Liver (tissue), 3 donors: ENCODE results near the gene GARNL3.

Experiments used
- ATF3 ChIP-seq: IDR thresholded peaks from 2 replicates; pipeline ENCODE4 v1.6.1; 2016; ENCODE audit warnings: antibody characterized with exemption
- CTCF ChIP-seq: fragments of 150-350 bp; IDR thresholded peaks from 2 replicates; pipeline ENCODE4 v1.5.1; 2017; ENCODE audit warnings: improper control_type of control experiment, low read depth, low read length; ENCODE audit not compliant: missing input control
- EGR1 ChIP-seq, 2 donors: IDR thresholded peaks; 2 replicates each; pipeline ENCODE4 v1.6.1; 2016 to 2018; ENCODE audit warnings: antibody characterized with exemption in 2 of 2, low read depth in 2 of 2
- GABPA ChIP-seq, 2 donors: IDR thresholded peaks in 1 of 2; conservative IDR thresholded peaks in 1 of 2; 2 replicates each; pipeline ENCODE4 v1.6.1; 2016; ENCODE audit warnings: antibody characterized with exemption in 2 of 2, mild to moderate bottlenecking in 1 of 2, moderate library complexity in 1 of 2
- HNF4A ChIP-seq, 2 donors: conservative IDR thresholded peaks; 2 replicates each; pipeline ENCODE4 v1.6.1; 2016; ENCODE audit warnings: antibody characterized with exemption in 2 of 2, mild to moderate bottlenecking in 2 of 2
- JUND ChIP-seq, 2 donors: IDR thresholded peaks; 2 replicates each; pipeline ENCODE4 v1.6.1; 2016; ENCODE audit warnings: antibody characterized with exemption in 2 of 2
- MAX ChIP-seq: IDR thresholded peaks from 2 replicates; pipeline ENCODE4 v1.6.1; 2016; ENCODE audit warnings: antibody characterized with exemption
- NR2F2 ChIP-seq: IDR thresholded peaks from 2 replicates; pipeline ENCODE4 v1.6.1; 2016; ENCODE audit warnings: antibody characterized with exemption
- RAD21 ChIP-seq, 2 donors: IDR thresholded peaks; 2 replicates each; pipeline ENCODE4 v1.6.1; 2016; ENCODE audit warnings: antibody characterized with exemption in 2 of 2, mild to moderate bottlenecking in 2 of 2
- REST ChIP-seq: IDR thresholded peaks from 2 replicates; pipeline ENCODE4 v1.6.1; 2016; ENCODE audit warnings: antibody characterized with exemption, mild to moderate bottlenecking
- RXRA ChIP-seq, 2 donors: IDR thresholded peaks; 2 replicates each; pipeline ENCODE4 v1.6.1; 2017 to 2018; ENCODE audit warnings: antibody characterized with exemption in 2 of 2, mild to moderate bottlenecking in 1 of 2
- SP1 ChIP-seq: IDR thresholded peaks from 2 replicates; pipeline ENCODE4 v1.6.1; 2018; ENCODE audit warnings: antibody characterized with exemption, mild to moderate bottlenecking
- TAF1 ChIP-seq: conservative IDR thresholded peaks from 2 replicates; pipeline ENCODE4 v1.6.1; 2016; ENCODE audit warnings: antibody characterized with exemption, mild to moderate bottlenecking
- YY1 ChIP-seq: IDR thresholded peaks from 2 replicates; pipeline ENCODE4 v1.6.1; 2016; ENCODE audit warnings: antibody characterized with exemption, mild to moderate bottlenecking
- donor health status: healthy.
- donor health status: healthy.

GRCh38 chr9:127392166-127392565, 127.6 kb downstream of the GARNL3 start:
- TF ChIP-seq MAX (no peak), CTCF (no peak), ATF3 (no peak), RAD21 (IDR thresholded peaks at IDR 0.05) (no peak), GABPA (IDR thresholded peaks at IDR 0.05 in 1 of 2, conservative IDR thresholded peaks at IDR 0.05 in 1 of 2) (no peak), SP1 (no peak), YY1 (no peak), TAF1 (no peak), EGR1 (IDR thresholded peaks at IDR 0.05; ENCODE audit: low read depth in 2 of 2) (no peak), NR2F2 (no peak), JUND (IDR thresholded peaks at IDR 0.05) (no peak), HNF4A (conservative IDR thresholded peaks at IDR 0.05) (no peak), REST (no peak), RXRA (IDR thresholded peaks at IDR 0.05) (no peak)
